Mucosa of gallbladder (tissue), 1 donor: ENCODE measurements around the gene SNX9. TPM values are rescaled to one million over a fixed set of nuclear protein-coding genes. Genes with fewer than 3 reads are reported as not detected.
"Not testable (repeated sequence)": the region's sequence is repeated elsewhere in the genome, so short reads cannot be mapped to it uniquely, and the experiment has no call there.

Source experiments
- DNase-seq: peaks from one replicate; pipeline ENCODE4 v3.0.0-alpha.2; 2020; ENCODE audit warnings: low spot score
- total RNA-seq: library from RNA; stranded (reverse); gene quantifications from one replicate; pipeline ENCODE4 v1.2.1, GENCODE V29; 2021
- donor health status: DM: no; HTN: no; CAD: no.

SNX9 gene
- total RNA-seq, 1 donor from 2014 or later, result 56.7 TPM

- DNase-seq, result no peak
Observed at GRCh38 chr6:157953580-157954091, 130.6 kb downstream of the SNX9 start.

GRCh38 chr6:157954150-157955117 lies 131.4 kb downstream of the SNX9 start:
- peak; percentile 93 for DNase-seq

GRCh38 chr6:157955675-157956074 lies 132.6 kb downstream of the SNX9 start:
- DNase-seq, result no peak

GRCh38 chr6:157956171-157956730 lies 133.2 kb downstream of the SNX9 start:
- DNase-seq, result no peak

- no peak for DNase-seq
Observed at GRCh38 chr6:157959451-157960227, 136.6 kb downstream of the SNX9 start.

GRCh38 chr6:157961153-157961831 lies 138.2 kb downstream of the SNX9 start:
- DNase-seq, result no peak

- DNase-seq, result no peak
Observed at GRCh38 chr6:157961832-157962575, 139.0 kb downstream of the SNX9 start.

GRCh38 chr6:157962601-157963302 lies 139.7 kb downstream of the SNX9 start:
- no peak for DNase-seq

- no peak for DNase-seq
Observed at GRCh38 chr6:157964100-157964499, 141.1 kb downstream of the SNX9 start.

GRCh38 chr6:157965387-157965786 lies 142.3 kb downstream of the SNX9 start:
- no peak for DNase-seq

GRCh38 chr6:157966589-157966977 lies 143.5 kb downstream of the SNX9 start:
- no peak for DNase-seq

- no peak for DNase-seq
Observed at GRCh38 chr6:157967020-157967419, 144.0 kb downstream of the SNX9 start.

GRCh38 chr6:157967486-157967885 lies 144.4 kb downstream of the SNX9 start:
- no peak for DNase-seq

GRCh38 chr6:157972177-157972576 lies 149.1 kb downstream of the SNX9 start:
- DNase-seq, result not testable (repeated sequence)

GRCh38 chr6:157974341-157974894 lies 151.4 kb downstream of the SNX9 start:
- DNase-seq, result no peak

GRCh38 chr6:157974967-157975366 lies 151.9 kb downstream of the SNX9 start:
- DNase-seq, result no peak

GRCh38 chr6:157975456-157975855 lies 152.4 kb downstream of the SNX9 start:
- no peak for DNase-seq

- no peak for DNase-seq
Observed at GRCh38 chr6:157976345-157977175, 153.5 kb downstream of the SNX9 start.
